ENCODE measurements around the gene LTBP2. TPM values are rescaled to one million over a fixed set of nuclear protein-coding genes. Genes with fewer than 3 reads are reported as not detected.
A peak's percentile ranks its signal among the peaks of the same experiment; 100 is the strongest.

Gene LTBP2
- total RNA-seq, 1 donor from 2014 or later: 39.5 TPM

- peaks cover 80% of the 10 kb centered on the region for H3K36me3 ChIP-seq
Measured at GRCh38 chr14:74476607-74477006, 135.4 kb downstream of the LTBP2 start.

GRCh38 chr14:74476107-74476506 is 135.9 kb downstream of the LTBP2 start:
- Histone ChIP-seq H3K4me3 (no peak overlapping the region), H3K27ac (no peak overlapping the region), H3K27me3 (ENCODE audit: low read depth) (no peaks in the 10 kb centered on the region), H3K4me1 (no peaks in the 10 kb centered on the region), H3K36me3 (peaks cover 77% of the 10 kb centered on the region), H3K9me3 (no peaks in the 10 kb centered on the region)
- ATAC-seq (no peak), DNase-seq (no peak)
- no peak for TF ChIP-seq CTCF (IDR thresholded peaks at IDR 0.05)
- intact Hi-C loops (cut with DNase I): no loop called here

More at GRCh38 chr14:74476607-74477006, 135.4 kb downstream of the LTBP2 start:
- no peaks in the 10 kb centered on the region for H3K9me3 ChIP-seq
- TF ChIP-seq CTCF (IDR thresholded peaks at IDR 0.05): no peak
- ATAC-seq (no peak), DNase-seq (no peak)
- intact Hi-C loops (cut with DNase I): no loop called here
- no peaks in the 10 kb centered on the region for H3K27me3 ChIP-seq (ENCODE audit: low read depth)
- no peak overlapping the region for H3K4me3 ChIP-seq
- H3K4me1 ChIP-seq: no peaks in the 10 kb centered on the region
- no peak overlapping the region for H3K27ac ChIP-seq

- H3K4me3 ChIP-seq: no peak overlapping the region
- TF ChIP-seq CTCF (IDR thresholded peaks at IDR 0.05): no peak
- H3K27me3 ChIP-seq (ENCODE audit: low read depth): no peaks in the 10 kb centered on the region
- no peak overlapping the region for H3K27ac ChIP-seq
- peaks cover 77% of the 10 kb centered on the region for H3K36me3 ChIP-seq
- H3K9me3 ChIP-seq: no peaks in the 10 kb centered on the region
- intact Hi-C loops (cut with DNase I): no loop called here
- ATAC-seq: no peak
- no peaks in the 10 kb centered on the region for H3K4me1 ChIP-seq
- no peak for DNase-seq
Measured at GRCh38 chr14:74475678-74476077, 136.4 kb downstream of the LTBP2 start.

- Histone ChIP-seq H3K9me3 (no peaks in the 10 kb centered on the region), H3K4me3 (no peak overlapping the region), H3K36me3 (peaks cover 75% of the 10 kb centered on the region), H3K27me3 (ENCODE audit: low read depth) (no peaks in the 10 kb centered on the region), H3K27ac (no peak overlapping the region), H3K4me1 (peaks cover 12% of the 10 kb centered on the region)
- ATAC-seq: no peak
- DNase-seq: no peak
- intact Hi-C loops (cut with DNase I): no loop called here
- no peak for TF ChIP-seq CTCF (IDR thresholded peaks at IDR 0.05)
Measured at GRCh38 chr14:74474376-74474775, 137.7 kb downstream of the LTBP2 start.

GRCh38 chr14:74472601-74473000 is 139.4 kb downstream of the LTBP2 start:
- ATAC-seq (peak; percentile 18 to 59), DNase-seq (no peak)
- H3K4me1 ChIP-seq: peaks cover 12% of the 10 kb centered on the region
- no peak overlapping the region for H3K27ac ChIP-seq
- TF ChIP-seq CTCF (IDR thresholded peaks at IDR 0.05): no peak
- H3K27me3 ChIP-seq (ENCODE audit: low read depth): no peaks in the 10 kb centered on the region
- H3K36me3 ChIP-seq: peaks cover 58% of the 10 kb centered on the region
- intact Hi-C loops (cut with DNase I): no loop called here
- H3K9me3 ChIP-seq: no peaks in the 10 kb centered on the region
- H3K4me3 ChIP-seq: no peak overlapping the region

All from lower lobe of right lung (tissue), 2 donors.